Measurements from ENCODE around the gene UCN2. TPM values are rescaled to one million over a fixed set of nuclear protein-coding genes. Genes with fewer than 3 reads are reported as not detected.

Gene UCN2
- total RNA-seq, 1 donor from 2014 or later = 0.48 TPM

Small RNA genes within 50 kb of the gene (microRNA-seq; reads per million reads assigned to microRNA genes)
- gene MIR6823 (not detected), gene MIR711 (not detected)

Other genes starting within 250 kb of the UCN2 start
- not detected for gene SPINK8, start 230.1 kb downstream of the UCN2 start, total RNA-seq
- gene FBXW12, start 191.6 kb downstream of the UCN2 start, total RNA-seq = not detected
- gene PLXNB1, start 133.7 kb downstream of the UCN2 start, total RNA-seq = 43.4 TPM
- gene CCDC51, start 123.7 kb downstream of the UCN2 start, total RNA-seq = 8.9 TPM
- 192 TPM for gene TMA7, start 123.5 kb downstream of the UCN2 start, total RNA-seq
- gene ATRIP, start 117.0 kb downstream of the UCN2 start, total RNA-seq = 4.1 TPM
- 47.8 TPM for gene SHISA5, start 59.6 kb downstream of the UCN2 start, total RNA-seq
- gene PFKFB4, start 7.0 kb downstream of the UCN2 start, total RNA-seq = 1.5 TPM
- gene COL7A1, start 31.5 kb upstream of the UCN2 start, total RNA-seq = 26.5 TPM
- 753 TPM for gene UQCRC1, start 45.9 kb upstream of the UCN2 start, total RNA-seq
- gene TMEM89, start 58.0 kb upstream of the UCN2 start, total RNA-seq = not detected
- 8.9 TPM for gene SLC26A6, start 71.7 kb upstream of the UCN2 start, total RNA-seq
- gene CELSR3, start 99.1 kb upstream of the UCN2 start, total RNA-seq = 0.22 TPM
- 22.5 TPM for gene NCKIPSD, start 122.1 kb upstream of the UCN2 start, total RNA-seq
- gene IP6K2, start 153.4 kb upstream of the UCN2 start, total RNA-seq = 23.9 TPM

Measured in cardiac septum (tissue), 1 donor.